Liver (tissue), 3 donors: Measurements from ENCODE around the gene ZNF280B.

ENCODE experiments used
- RXRA ChIP-seq, 2 donors: IDR thresholded peaks; 2 replicates each; pipeline ENCODE4 v1.6.1; 2017 to 2018; ENCODE audit warnings: antibody characterized with exemption in 2 of 2, mild to moderate bottlenecking in 1 of 2
- TF ChIP-seq, protein P1 (sequence below): IDR thresholded peaks from 2 replicates; pipeline ENCODE4 v1.6.1; 2016; ENCODE audit warnings: antibody characterized with exemption
- TF ChIP-seq, protein P2 (sequence below): fragments of 150-350 bp; IDR thresholded peaks from 2 replicates; pipeline ENCODE4 v1.5.1; 2017; ENCODE audit warnings: improper control_type of control experiment, low read depth, low read length; ENCODE audit not compliant: missing input control
- donor health status: healthy.
- donor health status: healthy.

DNA sequence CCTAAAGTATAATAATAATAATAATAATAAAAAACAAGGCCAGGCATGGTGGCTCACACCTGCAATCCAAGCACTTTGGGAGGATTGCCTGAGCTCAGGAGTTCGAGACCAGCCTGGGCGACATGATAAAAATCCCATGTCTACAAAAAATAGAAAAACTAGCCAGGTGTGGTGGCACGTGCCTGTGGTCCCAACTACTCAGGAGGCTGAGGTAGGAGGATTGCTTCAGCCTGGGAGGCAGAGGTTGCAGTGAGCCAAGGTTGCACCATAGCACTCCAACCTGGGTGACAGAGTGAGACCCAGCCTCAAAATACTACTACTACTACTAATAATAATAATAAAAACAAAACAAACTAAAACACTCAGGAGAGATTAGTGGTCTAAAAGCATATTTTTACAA lies 27.1 kb upstream of the ZNF280B start:
- TF ChIP-seq, protein P1, sequence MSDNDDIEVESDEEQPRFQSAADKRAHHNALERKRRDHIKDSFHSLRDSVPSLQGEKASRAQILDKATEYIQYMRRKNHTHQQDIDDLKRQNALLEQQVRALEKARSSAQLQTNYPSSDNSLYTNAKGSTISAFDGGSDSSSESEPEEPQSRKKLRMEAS, result no peak
- TF ChIP-seq, protein P2, sequence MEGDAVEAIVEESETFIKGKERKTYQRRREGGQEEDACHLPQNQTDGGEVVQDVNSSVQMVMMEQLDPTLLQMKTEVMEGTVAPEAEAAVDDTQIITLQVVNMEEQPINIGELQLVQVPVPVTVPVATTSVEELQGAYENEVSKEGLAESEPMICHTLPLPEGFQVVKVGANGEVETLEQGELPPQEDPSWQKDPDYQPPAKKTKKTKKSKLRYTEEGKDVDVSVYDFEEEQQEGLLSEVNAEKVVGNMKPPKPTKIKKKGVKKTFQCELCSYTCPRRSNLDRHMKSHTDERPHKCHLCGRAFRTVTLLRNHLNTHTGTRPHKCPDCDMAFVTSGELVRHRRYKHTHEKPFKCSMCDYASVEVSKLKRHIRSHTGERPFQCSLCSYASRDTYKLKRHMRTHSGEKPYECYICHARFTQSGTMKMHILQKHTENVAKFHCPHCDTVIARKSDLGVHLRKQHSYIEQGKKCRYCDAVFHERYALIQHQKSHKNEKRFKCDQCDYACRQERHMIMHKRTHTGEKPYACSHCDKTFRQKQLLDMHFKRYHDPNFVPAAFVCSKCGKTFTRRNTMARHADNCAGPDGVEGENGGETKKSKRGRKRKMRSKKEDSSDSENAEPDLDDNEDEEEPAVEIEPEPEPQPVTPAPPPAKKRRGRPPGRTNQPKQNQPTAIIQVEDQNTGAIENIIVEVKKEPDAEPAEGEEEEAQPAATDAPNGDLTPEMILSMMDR, result no peak
- no peak for TF ChIP-seq RXRA (IDR thresholded peaks at IDR 0.05)
